PC-3 (cell line): Measurements from ENCODE around the gene ZCCHC24. TPM values are rescaled to one million over a fixed set of nuclear protein-coding genes. Genes with fewer than 3 reads are reported as not detected.

Experiments used
- ATAC-seq: fragments of 200-7000 bp; cut with Tn5 transposase; 2 replicates; pipeline ENCODE4 v1.9.1; 2020; ENCODE audit warnings: mild to moderate bottlenecking, moderate library complexity
- BruUV-seq: library from RNA; stranded (reverse); fragments of 400-500 nt; replicated peaks from 2 replicates; lab custom pipeline; 2021; lab: Mats Ljungman, UMichigan
- CTCF ChIA-PET: fragments of 300-600 bp; sonication (Branson Sonifier 250); formaldehyde crosslinking; loops from one replicate; lab custom pipeline; 2022; ENCODE audit warnings: antibody characterized with exemption; lab: Charles Lee
- POLR2A ChIA-PET: fragments of 300-600 bp; sonication (Branson Sonifier 250); formaldehyde crosslinking; loops from one replicate; lab custom pipeline; 2022; ENCODE audit warnings: antibody characterized with exemption; ENCODE audit not compliant: unreplicated experiment; lab: Charles Lee
- DNase-seq: peaks from one replicate; pipeline ENCODE4 v3.0.0-alpha.2; 2015
- H2AFZ ChIP-seq: fragments of 300-600 bp; sonication (generic); 2 replicates; pipeline ENCODE4 v1.6.0; 2016; ENCODE audit warnings: antibody characterized with exemption, low read length
- H3F3A ChIP-seq: fragments of 300-600 bp; sonication (generic); one replicate; pipeline ENCODE4 v1.6.0; 2017; ENCODE audit warnings: antibody characterized with exemption, low read length, control low read depth, mild to moderate bottlenecking; ENCODE audit not compliant: unreplicated experiment
- H3K27ac ChIP-seq: fragments of 300-600 bp; sonication (generic); 2 replicates; pipeline ENCODE4 v1.5.1; 2016; ENCODE audit warnings: mild to moderate bottlenecking, low read length
- H3K27me3 ChIP-seq: fragments of 300-600 bp; sonication (generic); 2 replicates; pipeline ENCODE4 v1.6.1; 2016; ENCODE audit warnings: low read length, mixed read lengths
- H3K36me3 ChIP-seq: fragments of 300-600 bp; sonication (generic); 2 replicates; pipeline ENCODE4 v1.6.1; 2016; ENCODE audit warnings: low read depth, mixed run types, low read length, mixed read lengths
- H3K4me1 ChIP-seq: fragments of 300-600 bp; sonication (generic); 2 replicates; pipeline ENCODE4 v1.5.1; 2016; ENCODE audit warnings: low read length; ENCODE audit not compliant: insufficient read depth
- H3K4me2 ChIP-seq: fragments of 300-600 bp; sonication (generic); 2 replicates; pipeline ENCODE4 v1.6.0; 2016; ENCODE audit warnings: low read length
- H3K4me3 ChIP-seq: fragments of 300-600 bp; sonication (generic); 2 replicates; pipeline ENCODE4 v1.5.1; 2016; ENCODE audit warnings: mild to moderate bottlenecking, low read length, mixed read lengths
- H3K79me2 ChIP-seq: fragments of 300-600 bp; sonication (generic); 2 replicates; pipeline ENCODE4 v1.6.1; 2017; ENCODE audit warnings: low read length, mixed read lengths
- H3K9ac ChIP-seq: fragments of 300-600 bp; sonication (generic); 2 replicates; pipeline ENCODE4 v1.6.0; 2016; ENCODE audit warnings: mild to moderate bottlenecking, low read length
- H3K9me2 ChIP-seq: fragments of 300-600 bp; sonication (generic); replicated peaks from 2 replicates; pipeline ENCODE4 v1.6.1; 2016; ENCODE audit warnings: mixed run types, low read length, mixed read lengths
- H3K9me3 ChIP-seq: fragments of 300-600 bp; sonication (generic); 2 replicates; pipeline ENCODE4 v1.6.1; 2016; ENCODE audit warnings: low read length, mixed read lengths
- H4K20me1 ChIP-seq: fragments of 300-600 bp; sonication (generic); 2 replicates; pipeline ENCODE4 v1.6.1; 2016; ENCODE audit warnings: low read length, mixed read lengths
- EZH2 ChIP-seq: fragments of 300-600 bp; sonication (generic); IDR thresholded peaks from one replicate; pipeline ENCODE4 v1.6.1; 2017; ENCODE audit warnings: antibody characterized with exemption, mild to moderate bottlenecking, low read length; ENCODE audit not compliant: unreplicated experiment
- EZH2phosphoT487 ChIP-seq: fragments of 300-600 bp; sonication (generic); IDR thresholded peaks from 2 replicates; pipeline ENCODE4 v1.6.1; 2018; ENCODE audit warnings: mild to moderate bottlenecking, antibody characterized with exemption, low read length, borderline replicate concordance
- intact Hi-C: fragments of 100-400 bp; cut with micrococcal nuclease; formaldehyde crosslinking; loops from 2 replicates; pipeline ENCODE4 v1.9.0; 2023
- total RNA-seq: library from RNA; depleted of rRNA; stranded (reverse); fragments of >200 nt; gene quantifications from 2 replicates; pipeline ENCODE4 v1.2.3, GENCODE V29; 2014
- TF ChIP-seq, protein P1 (sequence below): fragments of 300-600 bp; sonication (generic); conservative IDR thresholded peaks from 2 replicates; pipeline ENCODE4 v1.5.1; 2017; ENCODE audit warnings: antibody characterized with exemption, low read depth, mild to moderate bottlenecking, low read length

Gene ZCCHC24
- total RNA-seq, 1 experiment from 2014 or later = 32.9 TPM

DNA sequence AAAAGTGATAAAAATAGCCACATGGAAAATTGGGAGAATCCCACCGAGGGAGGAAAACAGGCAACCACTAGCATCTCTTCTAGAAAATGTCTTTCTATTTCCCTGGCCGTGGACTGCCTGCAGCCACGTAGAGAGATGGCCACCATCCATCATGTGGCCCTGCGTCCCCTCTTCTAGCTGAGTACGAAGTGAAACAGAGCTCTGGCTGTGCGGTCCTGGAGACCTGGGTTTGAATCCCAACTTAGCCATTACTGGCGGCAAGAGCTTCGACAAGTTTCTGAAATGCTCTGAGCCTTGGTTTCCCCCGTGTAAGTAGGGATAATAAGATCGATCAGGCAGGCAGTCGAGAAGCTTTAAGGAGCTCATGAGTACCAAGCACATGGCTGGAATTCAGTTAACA is 32.9 kb downstream of the ZCCHC24 start:
- ChIA-PET CTCF (no interaction called here), POLR2A (no interaction called here)
- H3F3A ChIP-seq = no peaks in the 10 kb centered on the region
- no TSS peak for BruUV-seq
- DNase-seq (no peak), ATAC-seq (no peak)
- no peak overlapping the region for H2AFZ ChIP-seq
- TF ChIP-seq EZH2 (no peak), EZH2phosphoT487 (no peak)
- TF ChIP-seq, protein P1, sequence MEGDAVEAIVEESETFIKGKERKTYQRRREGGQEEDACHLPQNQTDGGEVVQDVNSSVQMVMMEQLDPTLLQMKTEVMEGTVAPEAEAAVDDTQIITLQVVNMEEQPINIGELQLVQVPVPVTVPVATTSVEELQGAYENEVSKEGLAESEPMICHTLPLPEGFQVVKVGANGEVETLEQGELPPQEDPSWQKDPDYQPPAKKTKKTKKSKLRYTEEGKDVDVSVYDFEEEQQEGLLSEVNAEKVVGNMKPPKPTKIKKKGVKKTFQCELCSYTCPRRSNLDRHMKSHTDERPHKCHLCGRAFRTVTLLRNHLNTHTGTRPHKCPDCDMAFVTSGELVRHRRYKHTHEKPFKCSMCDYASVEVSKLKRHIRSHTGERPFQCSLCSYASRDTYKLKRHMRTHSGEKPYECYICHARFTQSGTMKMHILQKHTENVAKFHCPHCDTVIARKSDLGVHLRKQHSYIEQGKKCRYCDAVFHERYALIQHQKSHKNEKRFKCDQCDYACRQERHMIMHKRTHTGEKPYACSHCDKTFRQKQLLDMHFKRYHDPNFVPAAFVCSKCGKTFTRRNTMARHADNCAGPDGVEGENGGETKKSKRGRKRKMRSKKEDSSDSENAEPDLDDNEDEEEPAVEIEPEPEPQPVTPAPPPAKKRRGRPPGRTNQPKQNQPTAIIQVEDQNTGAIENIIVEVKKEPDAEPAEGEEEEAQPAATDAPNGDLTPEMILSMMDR = no peak
- H3K4me3 ChIP-seq = no peak overlapping the region
- intact Hi-C loops = loop anchor here (2.0 kb wide), 1 partner anchor 22 kb away; no protein-coding TSS in a partner anchor
- 0 out of 2 replicates have a peak, but pooled peaks cover 4% of the 10 kb centered on the region for H4K20me1 ChIP-seq
- H3K27me3 ChIP-seq = no peaks in the 10 kb centered on the region
- peak overlapping the region; percentile 48; the same call in 1 of the 2 replicates for H3K4me2 ChIP-seq
- no peaks in the 10 kb centered on the region; the same call in 1 of the 2 replicates for H3K36me3 ChIP-seq
- H3K9ac ChIP-seq = no peak overlapping the region
- H3K27ac ChIP-seq = no peak overlapping the region
- peaks cover 21% of the 10 kb centered on the region for H3K4me1 ChIP-seq
- H3K79me2 ChIP-seq = no peaks in the 10 kb centered on the region
- H3K9me2 ChIP-seq = no peaks in the 10 kb centered on the region
- H3K9me3 ChIP-seq = no peaks in the 10 kb centered on the region

DNA sequence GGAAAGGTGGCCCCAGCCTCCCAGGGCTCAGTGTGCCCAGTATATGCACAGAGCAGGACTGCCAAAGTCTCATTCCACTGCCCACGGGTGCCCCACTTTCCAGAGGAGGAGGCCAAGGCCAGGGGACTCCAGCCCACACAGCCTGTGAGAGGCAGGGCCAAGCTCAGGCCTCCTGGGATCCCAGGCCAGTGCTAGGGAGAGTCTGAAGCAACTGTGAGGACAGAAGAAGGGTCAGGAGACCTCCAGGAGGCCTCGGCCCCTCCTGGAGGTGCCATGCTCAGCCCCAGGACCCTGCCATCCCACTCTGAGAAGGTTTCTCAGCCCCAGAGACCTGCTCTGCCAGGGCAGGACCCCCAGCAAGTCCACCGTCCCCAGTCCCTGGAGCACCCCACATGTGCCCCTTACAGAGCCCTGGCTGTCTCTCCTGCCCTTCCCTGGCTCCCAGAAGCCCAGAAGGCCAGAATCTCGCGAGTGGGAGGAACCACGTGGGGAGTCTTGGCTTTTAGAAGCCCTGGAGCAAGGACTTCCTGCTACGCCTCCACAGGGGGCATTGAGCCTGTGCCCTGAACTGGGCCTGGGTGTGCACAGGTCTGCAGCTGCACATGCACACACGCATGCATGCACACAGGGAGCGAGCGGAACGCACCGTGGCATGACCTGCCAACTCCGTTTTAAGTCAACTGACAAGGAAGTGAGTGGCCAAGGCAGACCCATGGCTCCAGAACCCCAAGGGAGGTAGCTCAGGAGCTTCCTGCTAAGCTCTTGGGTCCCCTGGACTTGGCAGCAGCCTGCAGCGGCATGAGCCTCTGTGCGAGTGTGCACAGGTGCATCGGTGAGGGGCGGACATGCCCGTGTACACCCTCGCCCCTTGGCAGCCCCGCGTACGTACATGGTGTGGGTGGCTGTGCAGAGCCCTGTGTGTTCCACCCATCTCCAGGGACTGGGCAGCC is 33.6 kb downstream of the ZCCHC24 start:
- no peaks in the 10 kb centered on the region for H3K9me3 ChIP-seq
- no peaks in the 10 kb centered on the region for H3K9me2 ChIP-seq
- H4K20me1 ChIP-seq = 0 out of 2 replicates have a peak, but pooled peaks cover 4% of the 10 kb centered on the region
- ChIA-PET CTCF (no interaction called here), POLR2A (no interaction called here)
- no peaks in the 10 kb centered on the region for H3F3A ChIP-seq
- H3K27ac ChIP-seq = no peak overlapping the region
- H3K79me2 ChIP-seq = no peaks in the 10 kb centered on the region
- intact Hi-C loops = loop anchor here (2.0 kb wide), 1 partner anchor 23 kb away; no protein-coding TSS in a partner anchor
- H3K9ac ChIP-seq = no peak overlapping the region
- H3K36me3 ChIP-seq = no peaks in the 10 kb centered on the region; the same call in 1 of the 2 replicates
- ATAC-seq = no peak
- TF ChIP-seq EZH2phosphoT487 = no peak
- TF ChIP-seq, protein P1 = no peak
- TF ChIP-seq EZH2 = no peak
- H3K4me1 ChIP-seq = peaks cover 21% of the 10 kb centered on the region
- no peak overlapping the region for H2AFZ ChIP-seq
- H3K4me3 ChIP-seq = no peak overlapping the region
- H3K27me3 ChIP-seq = no peaks in the 10 kb centered on the region
- no peak overlapping the region for H3K4me2 ChIP-seq
- no TSS peak for BruUV-seq
- DNase-seq = no peak
